ENCODE results near the gene TMEM266.
A peak's percentile ranks its signal among the peaks of the same experiment; 100 is the strongest.

TMEM266 gene

DNA sequence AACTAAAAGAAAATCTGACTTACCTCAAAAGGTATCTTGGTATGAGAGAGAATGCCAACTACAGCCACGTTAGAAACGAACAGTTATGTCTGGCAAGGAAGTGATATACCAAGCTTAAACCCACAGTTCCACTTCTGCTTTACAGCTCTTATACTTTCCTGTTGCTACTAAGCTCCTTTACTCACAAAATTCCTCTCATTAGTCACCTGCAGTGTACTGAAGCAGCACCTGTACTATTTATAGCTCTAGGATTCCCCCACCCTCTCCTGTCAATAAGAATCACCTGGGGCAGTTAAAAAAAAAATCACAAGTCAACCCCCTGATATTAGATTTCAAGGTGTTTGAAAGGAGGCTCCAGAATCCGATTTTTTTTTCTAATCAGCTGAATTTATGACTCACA is 2.9 kb upstream of the TMEM266 start:
- no peaks in the 10 kb centered on the region for H3K9me3 ChIP-seq (ENCODE audit: control insufficient read depth, low read length)
- peak overlapping the region in 1 of 2 experiments; percentile 66 for H3K4me3 ChIP-seq (ENCODE audit: insufficient read depth in 1 of 2, low read depth in 1 of 2, low read length in 2 of 2)
- H2AK5ac ChIP-seq (ENCODE audit: low read length, severe bottlenecking) = no peak overlapping the region
- H3K14ac ChIP-seq (ENCODE audit: low read length in 2 of 2) = no peak overlapping the region
- H3K36me3 ChIP-seq (ENCODE audit: control insufficient read depth in 1 of 2, insufficient read depth in 2 of 2, low read depth in 1 of 2, low read length in 2 of 2) = no peaks in the 10 kb centered on the region
- no peak overlapping the region for H4K8ac ChIP-seq (ENCODE audit: low read length)
- H3K27ac ChIP-seq (ENCODE audit: low read length, poor library complexity, severe bottlenecking) = no peak overlapping the region
- H3K4me2 ChIP-seq (ENCODE audit: low read length, poor library complexity, severe bottlenecking) = no peak overlapping the region
- no peak overlapping the region for H2BK15ac ChIP-seq (ENCODE audit: low read depth, poor library complexity, severe bottlenecking)
- no peaks in the 10 kb centered on the region for H3K79me1 ChIP-seq (replicated peaks; ENCODE audit: low read length, poor library complexity, severe bottlenecking)
- no peak overlapping the region for H3K23ac ChIP-seq (ENCODE audit: low read length in 2 of 2)
- no peak overlapping the region for H4K91ac ChIP-seq (ENCODE audit: low read length)
- H2BK12ac ChIP-seq (ENCODE audit: low read length in 2 of 2) = no peak overlapping the region
- H3K9ac ChIP-seq (ENCODE audit: low read length) = peak overlapping the region; percentile 63
- no peak overlapping the region for H3K4ac ChIP-seq (ENCODE audit: low read depth in 1 of 2, low read length in 2 of 2)
- H2AFZ ChIP-seq (ENCODE audit: low read depth, low read length) = no peak overlapping the region
- no peak overlapping the region for H3K18ac ChIP-seq (ENCODE audit: low read depth in 1 of 2, low read length in 2 of 2)
- 63% methylated on average over 3 of the region's 3 CpGs for WGBS
- no peak for DNase-seq
- H2BK5ac ChIP-seq (ENCODE audit: low read depth, low read length, poor library complexity, severe bottlenecking) = no peak overlapping the region
- no peak overlapping the region for H2BK120ac ChIP-seq (ENCODE audit: low read depth, low read length)
- peaks cover 9% of the 10 kb centered on the region for H3K4me1 ChIP-seq (ENCODE audit: control insufficient read depth, insufficient read depth, low read depth, low read length)
- H3K27me3 ChIP-seq (ENCODE audit: control insufficient read depth in 1 of 2, insufficient read depth in 1 of 2, low read length in 2 of 2) = peaks cover 40 to 68% of the 10 kb centered on the region in 2 experiments

GRCh38 chr15:76057332-76058000 is 2.3 kb upstream of the TMEM266 start:
- Histone ChIP-seq H2BK12ac (ENCODE audit: low read length in 2 of 2) (no peak overlapping the region), H3K4me1 (ENCODE audit: control insufficient read depth, insufficient read depth, low read depth, low read length) (peaks cover 9% of the 10 kb centered on the region), H3K4me3 (ENCODE audit: insufficient read depth in 1 of 2, low read depth in 1 of 2, low read length in 2 of 2) (peak overlapping the region in 1 of 2 experiments; percentile 66), H3K14ac (ENCODE audit: low read length in 2 of 2) (no peak overlapping the region), H2AFZ (ENCODE audit: low read depth, low read length) (no peak overlapping the region), H3K9ac (ENCODE audit: low read length) (peak overlapping the region; percentile 63), H2BK120ac (ENCODE audit: low read depth, low read length) (no peak overlapping the region), H4K91ac (ENCODE audit: low read length) (no peak overlapping the region), H3K23ac (ENCODE audit: low read length in 2 of 2) (no peak overlapping the region), H3K4ac (ENCODE audit: low read depth in 1 of 2, low read length in 2 of 2) (no peak overlapping the region), H3K79me1 (replicated peaks; ENCODE audit: low read length, poor library complexity, severe bottlenecking) (no peaks in the 10 kb centered on the region), H2BK5ac (ENCODE audit: low read depth, low read length, poor library complexity, severe bottlenecking) (no peak overlapping the region), H3K18ac (ENCODE audit: low read depth in 1 of 2, low read length in 2 of 2) (no peak overlapping the region), H3K36me3 (ENCODE audit: control insufficient read depth in 1 of 2, insufficient read depth in 2 of 2, low read depth in 1 of 2, low read length in 2 of 2) (no peaks in the 10 kb centered on the region), H3K9me3 (ENCODE audit: control insufficient read depth, low read length) (no peaks in the 10 kb centered on the region), H3K27me3 (ENCODE audit: control insufficient read depth in 1 of 2, insufficient read depth in 1 of 2, low read length in 2 of 2) (peaks cover 43 to 70% of the 10 kb centered on the region in 2 experiments), H2BK15ac (ENCODE audit: low read depth, poor library complexity, severe bottlenecking) (no peak overlapping the region), H2AK5ac (ENCODE audit: low read length, severe bottlenecking) (no peak overlapping the region), H4K8ac (ENCODE audit: low read length) (no peak overlapping the region), H3K27ac (ENCODE audit: low read length, poor library complexity, severe bottlenecking) (no peak overlapping the region), H3K4me2 (ENCODE audit: low read length, poor library complexity, severe bottlenecking) (no peak overlapping the region)
- peak; percentile 39 for DNase-seq
- no CpG with 5 or more reads among the region's 7 CpGs for WGBS

DNA sequence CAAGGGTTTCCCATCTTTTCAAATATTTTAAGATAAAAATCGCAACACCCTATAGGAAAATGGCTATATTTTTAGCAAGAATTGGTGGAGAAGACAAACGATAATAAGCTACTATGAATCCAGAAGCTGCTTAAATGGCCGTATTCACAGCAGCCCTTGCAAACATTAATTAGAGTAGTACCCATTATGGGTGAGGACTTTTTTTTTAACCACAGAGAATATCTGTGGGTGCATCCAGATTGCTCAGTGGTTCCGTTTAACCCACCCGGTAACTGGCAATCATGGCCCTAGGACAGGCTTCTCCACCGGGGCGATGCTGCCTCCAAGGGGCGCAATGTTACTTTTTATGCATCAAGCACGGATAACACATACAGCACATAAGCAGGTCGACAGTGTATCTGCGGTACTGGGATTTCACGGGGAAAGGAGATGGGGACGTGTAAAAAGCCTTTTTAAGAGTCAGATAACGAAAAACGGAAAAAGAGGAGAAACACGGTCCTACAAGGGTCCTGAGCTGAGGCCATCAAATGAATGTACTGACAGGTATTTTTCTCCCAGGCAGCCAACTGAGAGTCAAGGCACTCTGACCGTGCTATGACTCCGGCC is 968 bp upstream of the TMEM266 start:
- DNase-seq = no peak
- Histone ChIP-seq H3K9me3 (ENCODE audit: control insufficient read depth, low read length) (no peaks in the 10 kb centered on the region), H3K23ac (ENCODE audit: low read length in 2 of 2) (no peak overlapping the region), H2BK5ac (ENCODE audit: low read depth, low read length, poor library complexity, severe bottlenecking) (no peak overlapping the region), H2AK5ac (ENCODE audit: low read length, severe bottlenecking) (no peak overlapping the region), H3K14ac (ENCODE audit: low read length in 2 of 2) (peak overlapping the region in 1 of 2 experiments; percentile 42), H3K18ac (ENCODE audit: low read depth in 1 of 2, low read length in 2 of 2) (no peak overlapping the region), H3K36me3 (ENCODE audit: control insufficient read depth in 1 of 2, insufficient read depth in 2 of 2, low read depth in 1 of 2, low read length in 2 of 2) (no peaks in the 10 kb centered on the region), H3K27ac (ENCODE audit: low read length, poor library complexity, severe bottlenecking) (no peak overlapping the region), H2AFZ (ENCODE audit: low read depth, low read length) (peak overlapping the region; percentile 86), H3K4me2 (ENCODE audit: low read length, poor library complexity, severe bottlenecking) (peak overlapping the region; percentile 99), H2BK15ac (ENCODE audit: low read depth, poor library complexity, severe bottlenecking) (no peak overlapping the region), H4K91ac (ENCODE audit: low read length) (no peak overlapping the region), H4K8ac (ENCODE audit: low read length) (no peak overlapping the region), H3K27me3 (ENCODE audit: control insufficient read depth in 1 of 2, insufficient read depth in 1 of 2, low read length in 2 of 2) (peaks cover 54 to 80% of the 10 kb centered on the region in 2 experiments), H3K4me3 (ENCODE audit: insufficient read depth in 1 of 2, low read depth in 1 of 2, low read length in 2 of 2) (peak overlapping the region; percentile 72 to 81), H3K4me1 (ENCODE audit: control insufficient read depth, insufficient read depth, low read depth, low read length) (peaks cover 9% of the 10 kb centered on the region), H2BK12ac (ENCODE audit: low read length in 2 of 2) (no peak overlapping the region), H3K79me1 (replicated peaks; ENCODE audit: low read length, poor library complexity, severe bottlenecking) (no peaks in the 10 kb centered on the region), H3K4ac (ENCODE audit: low read depth in 1 of 2, low read length in 2 of 2) (no peak overlapping the region), H3K9ac (ENCODE audit: low read length) (peak overlapping the region; percentile 45), H2BK120ac (ENCODE audit: low read depth, low read length) (no peak overlapping the region)
- 20% methylated on average over 16 of the region's 18 CpGs for WGBS

DNA sequence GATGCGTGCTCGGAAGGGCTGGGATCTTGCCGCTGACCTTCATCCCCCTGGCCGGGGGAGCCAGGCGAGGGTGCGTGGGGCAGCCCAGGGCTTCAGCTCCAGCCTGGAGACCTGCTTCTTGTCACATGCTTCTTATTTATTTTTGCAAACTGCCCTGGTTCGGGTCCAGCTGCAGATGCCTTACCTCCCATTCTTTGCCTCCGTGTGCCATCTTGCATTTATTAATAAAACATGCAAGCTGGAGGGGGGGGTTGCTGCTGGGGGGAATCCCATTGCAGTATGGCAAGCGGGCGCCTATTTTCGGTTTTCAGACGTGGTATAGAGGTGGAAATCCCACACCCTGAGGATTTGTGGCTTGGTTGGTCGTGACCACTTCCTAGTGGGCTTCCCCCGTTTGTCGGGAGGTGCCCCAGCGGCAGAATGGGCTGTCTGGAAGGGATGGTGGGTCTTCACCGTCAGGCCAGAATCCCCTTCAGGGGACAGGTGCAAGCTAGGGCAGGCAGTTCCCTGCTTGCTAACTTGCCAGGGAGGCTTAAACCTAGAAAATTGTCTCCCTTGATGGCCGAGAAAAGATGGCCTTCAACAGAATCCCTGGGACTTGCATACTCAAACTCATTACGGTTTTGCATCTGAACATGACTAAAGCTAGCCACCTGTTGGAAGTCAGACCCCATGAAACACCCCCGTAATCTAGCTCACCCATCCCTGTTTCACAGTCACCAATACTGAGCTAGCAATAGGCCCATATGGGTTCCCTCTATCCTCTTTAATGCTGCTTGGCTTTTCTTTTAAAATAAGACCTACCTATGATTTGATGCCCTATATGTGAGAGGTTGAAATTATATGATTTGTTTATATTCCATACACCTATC is 569 bp downstream of the TMEM266 start:
- peak overlapping the region; percentile 90 for H2AFZ ChIP-seq (ENCODE audit: low read depth, low read length)
- peak overlapping the region in 1 of 2 experiments; percentile 24 for H3K14ac ChIP-seq (ENCODE audit: low read length in 2 of 2)
- no peak overlapping the region for H2BK12ac ChIP-seq (ENCODE audit: low read length in 2 of 2)
- peak overlapping the region; percentile 91 for H3K4me2 ChIP-seq (ENCODE audit: low read length, poor library complexity, severe bottlenecking)
- 50% methylated on average over 16 of the region's 20 CpGs for WGBS
- no peak overlapping the region for H3K27ac ChIP-seq (ENCODE audit: low read length, poor library complexity, severe bottlenecking)
- H3K4me3 ChIP-seq (ENCODE audit: insufficient read depth in 1 of 2, low read depth in 1 of 2, low read length in 2 of 2) = peak overlapping the region; percentile 76 to 81
- H2BK15ac ChIP-seq (ENCODE audit: low read depth, poor library complexity, severe bottlenecking) = no peak overlapping the region
- no peak overlapping the region for H4K8ac ChIP-seq (ENCODE audit: low read length)
- H2BK120ac ChIP-seq (ENCODE audit: low read depth, low read length) = no peak overlapping the region
- peak overlapping the region in 1 of 2 experiments; percentile 89 for H3K23ac ChIP-seq (ENCODE audit: low read length in 2 of 2)
- H3K9ac ChIP-seq (ENCODE audit: low read length) = no peak overlapping the region
- no peaks in the 10 kb centered on the region for H3K79me1 ChIP-seq (replicated peaks; ENCODE audit: low read length, poor library complexity, severe bottlenecking)
- H3K18ac ChIP-seq (ENCODE audit: low read depth in 1 of 2, low read length in 2 of 2) = peak overlapping the region in 1 of 2 experiments; percentile 73
- no peak overlapping the region for H3K4ac ChIP-seq (ENCODE audit: low read depth in 1 of 2, low read length in 2 of 2)
- no peak overlapping the region for H2AK5ac ChIP-seq (ENCODE audit: low read length, severe bottlenecking)
- no peaks in the 10 kb centered on the region for H3K36me3 ChIP-seq (ENCODE audit: control insufficient read depth in 1 of 2, insufficient read depth in 2 of 2, low read depth in 1 of 2, low read length in 2 of 2)
- H3K9me3 ChIP-seq (ENCODE audit: control insufficient read depth, low read length) = no peaks in the 10 kb centered on the region
- H3K27me3 ChIP-seq (ENCODE audit: control insufficient read depth in 1 of 2, insufficient read depth in 1 of 2, low read length in 2 of 2) = peaks cover 70 to 84% of the 10 kb centered on the region in 2 experiments
- no peak overlapping the region for H4K91ac ChIP-seq (ENCODE audit: low read length)
- H2BK5ac ChIP-seq (ENCODE audit: low read depth, low read length, poor library complexity, severe bottlenecking) = no peak overlapping the region
- no peak for DNase-seq
- H3K4me1 ChIP-seq (ENCODE audit: control insufficient read depth, insufficient read depth, low read depth, low read length) = peaks cover 9% of the 10 kb centered on the region

All from mesenchymal stem cell (in vitro differentiated cells and primary cell).